HepG2 (cell line): Measurements from ENCODE around the gene RILP. TPM values are rescaled to one million over a fixed set of nuclear protein-coding genes. Genes with fewer than 3 reads are reported as not detected.

Experiments used
- ATAC-seq: fragments of 200-7000 bp; cut with Tn5 transposase; 3 replicates; pipeline ENCODE4 v1.9.1; 2020; ENCODE audit warnings: mild to moderate bottlenecking, moderate library complexity
- BruUV-seq: library from RNA; stranded (reverse); fragments of 400-500 nt; replicated peaks from 2 replicates; lab custom pipeline; 2021; lab: Mats Ljungman, UMichigan
- CTCF ChIA-PET: fragments of 300-600 bp; formaldehyde crosslinking; extraction: SDS; loops from one replicate; lab custom pipeline; 2021; ENCODE audit warnings: low total read pairs, inconsistent platforms, low intra/inter-chr PET ratio; lab: Yijun Ruan, JAX
- POLR2A ChIA-PET: fragments of 350-600 bp; sonication (Branson Sonifier 250); formaldehyde crosslinking; loops from one replicate; lab custom pipeline; 2020; ENCODE audit warnings: antibody characterized with exemption, inconsistent platforms; lab: Yijun Ruan, JAX
- DNase-seq: peaks from one replicate; pipeline ENCODE4 v3.0.0-alpha.2; 2015; ENCODE audit warnings: low spot score
- FAIRE-seq: peaks from 3 replicates; lab custom pipeline; 2011; peaks lifted over from hg19 to GRCh38; lab: Jason Lieb, UNC
- H2AFZ ChIP-seq: one replicate; pipeline ENCODE4 v1.6.1; 2011; ENCODE audit warnings: low read length, inconsistent platforms
- H3K27ac ChIP-seq: fragments of 300-600 bp; 3 replicates; pipeline ENCODE4 v1.8.0; 2011; ENCODE audit warnings: mixed run types, mild to moderate bottlenecking, mixed read lengths, low read length, inconsistent platforms; ENCODE audit not compliant: insufficient read depth; ENCODE audit errors: extremely low read length
- H3K27me3 ChIP-seq, 2 experiments: fragments of 200-600 bp in 1 of 2; 2 replicates in 1 of 2; 3 replicates in 1 of 2; pipeline versions ENCODE4 v1.6.0 to v1.8.0; 2011; ENCODE audit warnings: low read length in 2 of 2, mild to moderate bottlenecking in 2 of 2, moderate library complexity in 2 of 2, inconsistent platforms in 1 of 2; ENCODE audit not compliant: insufficient read depth in 2 of 2, control insufficient read depth in 1 of 2
- H3K36me3 ChIP-seq, 2 experiments: fragments of 200-600 bp in 1 of 2; replicated peaks in 1 of 2; 2 replicates in 1 of 2; 3 replicates in 1 of 2; pipeline versions ENCODE4 v1.5.1 to v1.8.0; 2011; ENCODE audit warnings: low read length in 2 of 2, inconsistent platforms in 1 of 2; ENCODE audit not compliant: insufficient read depth in 2 of 2, control insufficient read depth in 1 of 2
- H3K4me1 ChIP-seq: 2 replicates; pipeline ENCODE4 v1.5.1; 2012; ENCODE audit warnings: low read length, inconsistent platforms; ENCODE audit not compliant: insufficient read depth
- H3K4me2 ChIP-seq: 2 replicates; pipeline ENCODE4 v1.6.0; 2011; ENCODE audit warnings: low read depth, low read length, inconsistent platforms
- H3K4me3 ChIP-seq, 3 experiments: fragments of 200-600 bp in 1 of 3; sonication (generic), shearing (Covaris generic) in 1 of 3; replicated peaks in 1 of 3; 2 replicates each; pipeline ENCODE4 v1.5.1; 2011 to 2016; ENCODE audit warnings: low read length in 3 of 3, inconsistent platforms in 2 of 3, low read depth in 2 of 3, mild to moderate bottlenecking in 2 of 3, control low read depth in 1 of 3, mixed read lengths in 1 of 3; ENCODE audit not compliant: insufficient read depth in 1 of 3
- H3K79me2 ChIP-seq: one replicate; pipeline ENCODE4 v1.6.1; 2011; ENCODE audit warnings: low read length, inconsistent platforms; ENCODE audit not compliant: insufficient read depth
- H3K9ac ChIP-seq: 2 replicates; pipeline ENCODE4 v1.6.0; 2011; ENCODE audit warnings: mild to moderate bottlenecking, low read depth, low read length, inconsistent platforms; ENCODE audit not compliant: insufficient read depth
- H3K9me3 ChIP-seq: 2 replicates; pipeline ENCODE4 v1.5.1; 2012; ENCODE audit warnings: mild to moderate bottlenecking, low read length
- H4K20me1 ChIP-seq: 2 replicates; pipeline ENCODE4 v1.6.0; 2011; ENCODE audit warnings: inconsistent platforms, mild to moderate bottlenecking, low read length, moderate library complexity; ENCODE audit not compliant: insufficient read depth
- HIVEP1 ChIP-seq: sonication (generic); formaldehyde crosslinking; IDR thresholded peaks from 2 replicates; pipeline ENCODE4 v1.4.0; 2020; ENCODE audit warnings: mild to moderate bottlenecking, missing genetic modification reagents
- KAT2B ChIP-seq: fragments of 150-350 bp; IDR thresholded peaks from 2 replicates; pipeline ENCODE4 v1.6.1; 2014; ENCODE audit warnings: low read depth, low read length, borderline replicate concordance
- KMT2B ChIP-seq: IDR thresholded peaks from 2 replicates; pipeline ENCODE4 v1.6.1; 2016; ENCODE audit warnings: missing genetic modification reagents, missing compliant biosample characterization
- MAX ChIP-seq: IDR thresholded peaks from 2 replicates; pipeline ENCODE4 v1.6.1; 2012; ENCODE audit warnings: inconsistent platforms
- NFE2 ChIP-seq: sonication (generic); formaldehyde crosslinking; IDR thresholded peaks from 2 replicates; pipeline ENCODE4 v1.4.0; 2020; ENCODE audit warnings: missing genetic modification reagents
- NFIB ChIP-seq: sonication (generic); formaldehyde crosslinking; IDR thresholded peaks from 2 replicates; pipeline ENCODE4 v1.9.0; 2021; ENCODE audit warnings: missing genetic modification reagents, mild to moderate bottlenecking, borderline replicate concordance
- PITX1 ChIP-seq: sonication (generic); formaldehyde crosslinking; IDR thresholded peaks from 2 replicates; pipeline ENCODE4 v1.5.1; 2020; ENCODE audit warnings: mild to moderate bottlenecking, missing genetic modification reagents
- THAP11 ChIP-seq: IDR thresholded peaks from 2 replicates; pipeline ENCODE4 v1.6.1; 2016; ENCODE audit warnings: missing biosample characterization, missing genetic modification reagents
- ZBTB4 ChIP-seq: sonication (generic); formaldehyde crosslinking; IDR thresholded peaks from 2 replicates; pipeline ENCODE4 v1.4.0; 2020; ENCODE audit warnings: missing genetic modification reagents, mild to moderate bottlenecking, borderline replicate concordance
- ZFY ChIP-seq: sonication (generic); formaldehyde crosslinking; IDR thresholded peaks from 2 replicates; pipeline ENCODE4 v1.4.0; 2020; ENCODE audit warnings: missing genetic modification reagents
- ZNF232 ChIP-seq: sonication (generic); formaldehyde crosslinking; IDR thresholded peaks from 2 replicates; pipeline ENCODE4 v1.4.0; 2020; ENCODE audit warnings: missing genetic modification reagents, borderline replicate concordance
- ZNF234 ChIP-seq: sonication (generic); formaldehyde crosslinking; conservative IDR thresholded peaks from 2 replicates; pipeline ENCODE4 v1.5.1; 2020; ENCODE audit warnings: mild to moderate bottlenecking, missing genetic modification reagents
- ZNF430 ChIP-seq: sonication (generic); formaldehyde crosslinking; IDR thresholded peaks from 2 replicates; pipeline ENCODE4 v1.9.0; 2021; ENCODE audit warnings: mild to moderate bottlenecking, missing genetic modification reagents
- WGBS: methylation state at CpG from one replicate; pipeline ENCODE4 v1.1.6; 2017; ENCODE audit warnings: low lambda C conversion rate; 5-methylcytosine and 5-hydroxymethylcytosine counted together
- in situ Hi-C: cut with HindIII; loops from 2 replicates; pipeline ENCODE4 v1.10.0; 2017; ENCODE audit warnings: low pct_unique_long_range_greater_than_20kb; ENCODE audit not compliant: extremely low pct_ligation_motif_present
- intact Hi-C: fragments of 100-400 bp; cut with micrococcal nuclease; formaldehyde crosslinking; loops from one replicate; pipeline ENCODE4 v1.10.0; 2022; ENCODE audit not compliant: unreplicated experiment
- polyA plus RNA-seq, 8 experiments: library from polyadenylated mRNA; depleted of rRNA in 3 of 8; stranded (reverse) in 7 of 8; unstranded in 1 of 8; fragments of >200 nt; fragmentation: Illumina TruSeq in 4 of 8; extraction: Trizol in 4 of 8; gene quantifications; 2 replicates each; pipeline versions ENCODE4 v1.2.1 to v1.2.3, GENCODE V29; 2011 to 2016; ENCODE audit warnings: low read depth in 4 of 8, missing spikeins in 1 of 8, mixed read lengths in 1 of 8; ENCODE audit not compliant: insufficient read depth in 1 of 8
- total RNA-seq, 5 experiments: library from RNA; depleted of rRNA; stranded (reverse); fragments of >200 nt; fragmentation: Illumina TruSeq; extraction: Trizol; gene quantifications; 2 replicates each; pipeline ENCODE4 v1.2.3, GENCODE V29; 2016; ENCODE audit warnings: low read depth in 1 of 5
- TF ChIP-seq, protein P1 (sequence below): sonication (generic); formaldehyde crosslinking; IDR thresholded peaks from 2 replicates; pipeline ENCODE4 v1.4.0; 2020; ENCODE audit warnings: missing genetic modification reagents, borderline replicate concordance

The RILP gene
- total and polyA plus RNA-seq, 2 of the 13 experiments (the other 11 are each of a cell fraction or from before 2014, with no cell fraction given), result 6.6 to 8.1 TPM

- TF ChIP-seq, protein P1, sequence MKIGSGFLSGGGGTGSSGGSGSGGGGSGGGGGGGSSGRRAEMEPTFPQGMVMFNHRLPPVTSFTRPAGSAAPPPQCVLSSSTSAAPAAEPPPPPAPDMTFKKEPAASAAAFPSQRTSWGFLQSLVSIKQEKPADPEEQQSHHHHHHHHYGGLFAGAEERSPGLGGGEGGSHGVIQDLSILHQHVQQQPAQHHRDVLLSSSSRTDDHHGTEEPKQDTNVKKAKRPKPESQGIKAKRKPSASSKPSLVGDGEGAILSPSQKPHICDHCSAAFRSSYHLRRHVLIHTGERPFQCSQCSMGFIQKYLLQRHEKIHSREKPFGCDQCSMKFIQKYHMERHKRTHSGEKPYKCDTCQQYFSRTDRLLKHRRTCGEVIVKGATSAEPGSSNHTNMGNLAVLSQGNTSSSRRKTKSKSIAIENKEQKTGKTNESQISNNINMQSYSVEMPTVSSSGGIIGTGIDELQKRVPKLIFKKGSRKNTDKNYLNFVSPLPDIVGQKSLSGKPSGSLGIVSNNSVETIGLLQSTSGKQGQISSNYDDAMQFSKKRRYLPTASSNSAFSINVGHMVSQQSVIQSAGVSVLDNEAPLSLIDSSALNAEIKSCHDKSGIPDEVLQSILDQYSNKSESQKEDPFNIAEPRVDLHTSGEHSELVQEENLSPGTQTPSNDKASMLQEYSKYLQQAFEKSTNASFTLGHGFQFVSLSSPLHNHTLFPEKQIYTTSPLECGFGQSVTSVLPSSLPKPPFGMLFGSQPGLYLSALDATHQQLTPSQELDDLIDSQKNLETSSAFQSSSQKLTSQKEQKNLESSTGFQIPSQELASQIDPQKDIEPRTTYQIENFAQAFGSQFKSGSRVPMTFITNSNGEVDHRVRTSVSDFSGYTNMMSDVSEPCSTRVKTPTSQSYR (CRISPR knock-in tag), result no peak
- TF ChIP-seq THAP11 (CRISPR knock-in tag) (no peak), KMT2B (CRISPR knock-in tag) (no peak)
Observed at GRCh38 chr17:1606352-1606985, 43.2 kb downstream of the RILP start (continued).

GRCh38 chr17:1605681-1606351, 43.9 kb downstream of the RILP start:
- peak overlapping the region; percentile 9 for H3K27ac ChIP-seq
- peaks cover 7% of the 10 kb centered on the region; the same call in 1 of the 2 replicates for H3K9me3 ChIP-seq
- no peaks in the 10 kb centered on the region for H4K20me1 ChIP-seq
- H2AFZ ChIP-seq, result no peak overlapping the region
- intact Hi-C loops (no loop called here), in situ Hi-C loops (no loop called here)
- H3K4me3 ChIP-seq, result no peak overlapping the region
- no peaks in the 10 kb centered on the region for H3K79me2 ChIP-seq
- no peaks in the 10 kb centered on the region; a peak in 2 of 5 replicates for H3K36me3 ChIP-seq
- peak overlapping the region; percentile 51 for H3K4me2 ChIP-seq
- peak overlapping the region; percentile 12; the same call in 1 of the 2 replicates for H3K9ac ChIP-seq
- ChIA-PET CTCF (no interaction called here), POLR2A (interaction anchor here (0.7 to 1.2 kb wide), 2 partner anchors 8 to 22 kb away, joined by 3 read pairs; partner anchors contain the start of gene SLC43A2)
- FAIRE-seq, result no peak
- DNase-seq, result no peak
- no TSS peak for BruUV-seq
- WGBS, result 85% methylated on average over 14 of the region's 19 CpGs
- ATAC-seq, result peak; percentile 47
- H3K27me3 ChIP-seq, result no peaks in the 10 kb centered on the region
- H3K4me1 ChIP-seq, result peaks cover 76% of the 10 kb centered on the region
- TF ChIP-seq ZNF430 (CRISPR knock-in tag) (peak; percentile 12; the same call in 1 of the 2 replicates), MAX (peak; percentile 18; the same call in 1 of the 2 replicates), NFE2 (no peak), HIVEP1 (no peak), PITX1 (CRISPR knock-in tag) (peak; percentile 15; the same call in 1 of the 2 replicates), ZNF232 (CRISPR knock-in tag) (no peak), ZNF234 (CRISPR knock-in tag) (0 out of 2 replicates have a peak, but pooled peaks have one; percentile 39), ZBTB4 (CRISPR knock-in tag) (0 out of 2 replicates have a peak, but pooled peaks have one; percentile 4), KAT2B (no peak), NFIB (CRISPR knock-in tag) (no peak), ZFY (CRISPR knock-in tag) (0 out of 2 replicates have a peak, but pooled peaks have one; percentile 41)
